ENCODE results near the gene CIZ1. TPM values are rescaled to one million over a fixed set of nuclear protein-coding genes. Genes with fewer than 3 reads are reported as not detected.

CIZ1 gene
- total and polyA plus RNA-seq, 2 of the 13 experiments (the other 11 are each of a cell fraction or from before 2014, with no cell fraction given): 30.6 to 50.3 TPM

DNA sequence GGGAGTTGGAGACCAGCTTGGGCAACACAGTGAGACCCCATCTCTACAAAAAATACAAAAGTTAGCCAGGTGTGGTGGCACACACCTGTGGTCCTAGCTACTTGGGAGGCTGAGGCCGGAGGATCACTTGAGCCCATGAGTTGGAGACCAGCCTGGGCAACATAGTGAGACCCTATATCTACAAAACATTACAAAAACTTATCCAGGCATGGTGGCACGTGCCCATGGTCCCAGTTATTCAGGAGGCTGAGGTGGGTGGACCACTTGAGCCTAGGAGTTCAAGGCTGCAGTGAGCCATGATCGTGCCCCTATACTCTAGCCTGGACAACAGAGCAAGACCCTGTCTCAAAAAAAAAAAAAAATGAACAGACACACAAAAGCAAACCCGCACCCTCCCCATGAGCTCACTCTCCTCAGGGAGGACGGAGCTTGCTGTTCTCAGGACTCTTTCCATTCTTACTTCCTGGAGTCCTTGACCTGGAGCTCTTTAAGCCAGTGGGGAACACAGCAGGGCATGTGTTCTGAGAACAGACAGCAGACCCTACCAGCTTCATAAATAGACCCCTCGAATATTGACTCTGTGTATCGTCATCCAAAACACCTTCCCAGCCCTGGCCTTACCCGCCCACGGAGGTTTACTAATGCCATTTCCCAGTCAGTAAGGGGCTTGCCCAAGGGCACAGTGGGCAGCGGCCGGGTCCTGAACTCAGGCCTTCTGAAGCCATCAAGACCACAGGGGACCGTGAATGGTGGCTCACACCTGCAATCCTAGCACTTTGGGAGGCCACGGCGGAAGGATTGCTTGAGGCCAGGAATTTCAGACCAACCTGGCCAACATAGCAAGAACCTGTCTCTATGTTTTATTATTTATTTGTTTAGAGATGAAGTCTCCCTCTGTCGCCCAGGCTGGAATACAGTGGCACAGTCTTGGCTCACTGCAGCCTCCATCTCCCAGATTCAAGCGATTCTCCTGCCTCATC lies 75.0 kb downstream of the CIZ1 start (continued):
- TF ChIP-seq SOX5 (CRISPR knock-in tag; IDR thresholded peaks at IDR 0.05; ENCODE audit: borderline replicate concordance): no peak
- TF ChIP-seq ATF7-NPFF (CRISPR knock-in tag; IDR thresholded peaks at IDR 0.05; ENCODE audit: low read depth): no peak
- no peak for TF ChIP-seq ZNF296 (CRISPR knock-in tag; conservative IDR thresholded peaks at IDR 0.05)
- peak in 1 of 2 experiments; percentile 9; a peak in 1 of 4 replicates for TF ChIP-seq EP300 (IDR thresholded peaks at IDR 0.05; ENCODE audit: low read depth in 2 of 2, low read length in 2 of 2)
- no peak for TF ChIP-seq EP300 (CRISPR knock-in tag; IDR thresholded peaks at IDR 0.05; ENCODE audit: borderline replicate concordance)
- TF ChIP-seq ZNF263 (CRISPR knock-in tag; IDR thresholded peaks at IDR 0.05): peak; percentile 84
- TF ChIP-seq ELF3 (CRISPR knock-in tag; IDR thresholded peaks at IDR 0.05): 0 out of 2 replicates have a peak, but pooled peaks have one; percentile 21
- TF ChIP-seq CEBPG (CRISPR knock-in tag; IDR thresholded peaks at IDR 0.05): no peak
- peak; percentile 24; the same call in 1 of the 2 replicates for TF ChIP-seq ZNF709 (CRISPR knock-in tag; IDR thresholded peaks at IDR 0.05)
- TF ChIP-seq, protein P1, sequence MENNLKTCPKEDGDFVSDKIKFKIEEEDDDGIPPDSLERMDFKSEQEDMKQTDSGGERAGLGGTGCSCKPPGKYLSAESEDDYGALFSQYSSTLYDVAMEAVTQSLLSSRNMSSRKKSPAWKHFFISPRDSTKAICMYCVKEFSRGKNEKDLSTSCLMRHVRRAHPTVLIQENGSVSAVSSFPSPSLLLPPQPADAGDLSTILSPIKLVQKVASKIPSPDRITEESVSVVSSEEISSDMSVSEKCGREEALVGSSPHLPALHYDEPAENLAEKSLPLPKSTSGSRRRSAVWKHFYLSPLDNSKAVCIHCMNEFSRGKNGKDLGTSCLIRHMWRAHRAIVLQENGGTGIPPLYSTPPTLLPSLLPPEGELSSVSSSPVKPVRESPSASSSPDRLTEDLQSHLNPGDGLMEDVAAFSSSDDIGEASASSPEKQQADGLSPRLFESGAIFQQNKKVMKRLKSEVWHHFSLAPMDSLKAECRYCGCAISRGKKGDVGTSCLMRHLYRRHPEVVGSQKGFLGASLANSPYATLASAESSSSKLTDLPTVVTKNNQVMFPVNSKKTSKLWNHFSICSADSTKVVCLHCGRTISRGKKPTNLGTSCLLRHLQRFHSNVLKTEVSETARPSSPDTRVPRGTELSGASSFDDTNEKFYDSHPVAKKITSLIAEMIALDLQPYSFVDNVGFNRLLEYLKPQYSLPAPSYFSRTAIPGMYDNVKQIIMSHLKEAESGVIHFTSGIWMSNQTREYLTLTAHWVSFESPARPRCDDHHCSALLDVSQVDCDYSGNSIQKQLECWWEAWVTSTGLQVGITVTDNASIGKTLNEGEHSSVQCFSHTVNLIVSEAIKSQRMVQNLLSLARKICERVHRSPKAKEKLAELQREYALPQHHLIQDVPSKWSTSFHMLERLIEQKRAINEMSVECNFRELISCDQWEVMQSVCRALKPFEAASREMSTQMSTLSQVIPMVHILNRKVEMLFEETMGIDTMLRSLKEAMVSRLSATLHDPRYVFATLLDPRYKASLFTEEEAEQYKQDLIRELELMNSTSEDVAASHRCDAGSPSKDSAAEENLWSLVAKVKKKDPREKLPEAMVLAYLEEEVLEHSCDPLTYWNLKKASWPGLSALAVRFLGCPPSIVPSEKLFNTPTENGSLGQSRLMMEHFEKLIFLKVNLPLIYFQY (CRISPR knock-in tag; IDR thresholded peaks at IDR 0.05; ENCODE audit: borderline replicate concordance): no peak
- no peak for TF ChIP-seq ZNF275 (CRISPR knock-in tag; IDR thresholded peaks at IDR 0.05; ENCODE audit: borderline replicate concordance)
- no peak for TF ChIP-seq DZIP1 (CRISPR knock-in tag; IDR thresholded peaks at IDR 0.05)
- TF ChIP-seq, protein P2, sequence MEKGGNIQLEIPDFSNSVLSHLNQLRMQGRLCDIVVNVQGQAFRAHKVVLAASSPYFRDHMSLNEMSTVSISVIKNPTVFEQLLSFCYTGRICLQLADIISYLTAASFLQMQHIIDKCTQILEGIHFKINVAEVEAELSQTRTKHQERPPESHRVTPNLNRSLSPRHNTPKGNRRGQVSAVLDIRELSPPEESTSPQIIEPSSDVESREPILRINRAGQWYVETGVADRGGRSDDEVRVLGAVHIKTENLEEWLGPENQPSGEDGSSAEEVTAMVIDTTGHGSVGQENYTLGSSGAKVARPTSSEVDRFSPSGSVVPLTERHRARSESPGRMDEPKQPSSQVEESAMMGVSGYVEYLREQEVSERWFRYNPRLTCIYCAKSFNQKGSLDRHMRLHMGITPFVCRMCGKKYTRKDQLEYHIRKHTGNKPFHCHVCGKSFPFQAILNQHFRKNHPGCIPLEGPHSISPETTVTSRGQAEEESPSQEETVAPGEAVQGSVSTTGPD (CRISPR knock-in tag; IDR thresholded peaks at IDR 0.05): no peak

Measured in HepG2 (cell line).